H1 (cell line): ENCODE results near the gene TAMALIN. TPM values are rescaled to one million over a fixed set of nuclear protein-coding genes. Genes with fewer than 3 reads are reported as not detected.

Source experiments
- CTCF ChIA-PET: fragments of 300-600 bp; sonication (Branson Sonifier 250); formaldehyde crosslinking; loops from one replicate; lab custom pipeline; 2021; ENCODE audit not compliant: partially characterized antibody; lab: Charles Lee
- POLR2A ChIA-PET: fragments of 300-600 bp; sonication (Branson Sonifier 250); formaldehyde crosslinking; loops from one replicate; lab custom pipeline; 2021; ENCODE audit warnings: inconsistent platforms; ENCODE audit not compliant: partially characterized antibody; lab: Charles Lee
- DNase-seq, 2 experiments: peaks; one replicate each; pipeline versions ENCODE4 v3.0.0 to v3.0.0-alpha.2; 2010 to 2022; ENCODE audit warnings: low spot score in 2 of 2, low read depth in 1 of 2, mixed read lengths in 1 of 2
- FAIRE-seq: peaks from 2 replicates; lab custom pipeline; 2011; peaks lifted over from hg19 to GRCh38; lab: Jason Lieb, UNC
- H2AFZ ChIP-seq: 2 replicates; pipeline ENCODE4 v1.8.1; 2012; ENCODE audit warnings: low read length, inconsistent platforms
- H2AK5ac ChIP-seq: 2 replicates; pipeline ENCODE4 v1.6.1; 2013; ENCODE audit warnings: low read depth, low read length
- H2BK120ac ChIP-seq: replicated peaks from 2 replicates; pipeline ENCODE3; 2013; ENCODE audit warnings: low read depth, low read length, inconsistent platforms
- H2BK12ac ChIP-seq: 2 replicates; pipeline ENCODE4 v1.6.1; 2013; ENCODE audit warnings: low read depth, low read length
- H2BK15ac ChIP-seq: 2 replicates; pipeline ENCODE4 v1.6.1; 2013; ENCODE audit warnings: low read length
- H2BK20ac ChIP-seq: 2 replicates; pipeline ENCODE4 v1.6.1; 2013; ENCODE audit warnings: low read length
- H2BK5ac ChIP-seq: 2 replicates; pipeline ENCODE4 v1.6.1; 2013; ENCODE audit warnings: low read depth, low read length
- H3K14ac ChIP-seq: 2 replicates; pipeline ENCODE4 v1.6.1; 2013; ENCODE audit warnings: inconsistent platforms; ENCODE audit not compliant: insufficient read length
- H3K18ac ChIP-seq: 2 replicates; pipeline ENCODE4 v1.6.1; 2013; ENCODE audit warnings: low read length; ENCODE audit errors: extremely low read depth
- H3K23ac ChIP-seq: 2 replicates; pipeline ENCODE4 v1.6.1; 2013; ENCODE audit warnings: inconsistent platforms; ENCODE audit not compliant: insufficient read length
- H3K23me2 ChIP-seq: 2 replicates; pipeline ENCODE4 v1.6.1; 2013; ENCODE audit warnings: low read depth, low read length
- H3K27ac ChIP-seq: 2 replicates; pipeline ENCODE4 v1.6.1; 2011; ENCODE audit warnings: low read depth, low read length, inconsistent platforms
- H3K27me3 ChIP-seq, 4 experiments: replicated peaks in 1 of 4; 1 replicate in 1 of 4; 2 replicates in 3 of 4; pipeline versions ENCODE4 v1.6.1 to v1.8.1; 2011 to 2013; ENCODE audit warnings: low read length in 3 of 4, mild to moderate bottlenecking in 3 of 4, inconsistent platforms in 2 of 4, mixed read lengths in 2 of 4, moderate library complexity in 1 of 4; ENCODE audit not compliant: control insufficient read depth in 3 of 4, insufficient read depth in 3 of 4; ENCODE audit errors: extremely low read depth in 1 of 4
- H3K36me3 ChIP-seq, 4 experiments: 2 replicates each; pipeline versions ENCODE4 v1.6.1 to v1.8.1; 2011 to 2013; ENCODE audit warnings: mild to moderate bottlenecking in 4 of 4, low read length in 3 of 4, moderate library complexity in 2 of 4, control low read depth in 1 of 4, inconsistent platforms in 1 of 4; ENCODE audit not compliant: insufficient read depth in 4 of 4, control insufficient read depth in 2 of 4
- H3K4ac ChIP-seq: replicated peaks from 2 replicates; pipeline ENCODE3; 2013; ENCODE audit warnings: low read length, low read depth, mixed read lengths, inconsistent platforms; ENCODE audit not compliant: insufficient read length
- H3K4me1 ChIP-seq, 4 experiments: replicated peaks in 1 of 4; 1 replicate in 1 of 4; 2 replicates in 3 of 4; pipeline versions ENCODE4 v1.6.1 to v1.8.1; 2011 to 2013; ENCODE audit warnings: low read length in 3 of 4, inconsistent platforms in 2 of 4, mixed read lengths in 1 of 4; ENCODE audit not compliant: insufficient read depth in 4 of 4, control insufficient read depth in 3 of 4
- H3K4me2 ChIP-seq, 2 experiments: 2 replicates each; pipeline versions ENCODE4 v1.6.1 to v1.8.1; 2011 to 2013; ENCODE audit warnings: low read depth in 2 of 2, low read length in 2 of 2, control low read depth in 1 of 2, inconsistent platforms in 1 of 2, mild to moderate bottlenecking in 1 of 2; ENCODE audit not compliant: insufficient read depth in 1 of 2
- H3K4me3 ChIP-seq, 4 experiments: fragments of 200-600, 300-600 bp in 1 of 4; sonication (generic), shearing (Covaris generic), sonication (Bioruptor Twin) in 1 of 4; 2 replicates each; pipeline versions ENCODE4 v1.5.1 to v1.8.1; 2011 to 2016; ENCODE audit warnings: low read length in 4 of 4, low read depth in 3 of 4, control low read depth in 2 of 4, inconsistent platforms in 2 of 4, mild to moderate bottlenecking in 2 of 4, mixed read lengths in 1 of 4, moderate library complexity in 1 of 4; ENCODE audit not compliant: insufficient read depth in 2 of 4; ENCODE audit errors: extremely low read depth in 1 of 4
- H3K56ac ChIP-seq: replicated peaks from 2 replicates; pipeline ENCODE3; 2013; ENCODE audit warnings: low read depth, mild to moderate bottlenecking, mixed read lengths, low read length, inconsistent platforms; ENCODE audit not compliant: insufficient read length
- H3K79me1 ChIP-seq: 2 replicates; pipeline ENCODE4 v1.6.1; 2013; ENCODE audit warnings: low read depth, low read length, control low read depth
- H3K79me2 ChIP-seq, 2 experiments: 2 replicates each; pipeline versions ENCODE4 v1.6.1 to v1.8.1; 2012 to 2013; ENCODE audit warnings: low read length in 2 of 2, mild to moderate bottlenecking in 2 of 2, inconsistent platforms in 1 of 2; ENCODE audit not compliant: insufficient read depth in 2 of 2, control insufficient read depth in 1 of 2
- H3K9ac ChIP-seq, 4 experiments: replicated peaks in 1 of 4; 1 replicate in 1 of 4; 2 replicates in 3 of 4; pipeline versions ENCODE4 v1.6.1 to v1.8.1; 2011 to 2013; ENCODE audit warnings: low read depth in 3 of 4, low read length in 3 of 4, control low read depth in 2 of 4, mild to moderate bottlenecking in 2 of 4, moderate library complexity in 2 of 4, inconsistent platforms in 1 of 4; ENCODE audit errors: extremely low read depth in 1 of 4
- H3K9me3 ChIP-seq, 2 experiments: 2 replicates each; pipeline versions ENCODE4 v1.6.1 to v1.8.1; 2012 to 2013; ENCODE audit warnings: mild to moderate bottlenecking in 2 of 2, moderate library complexity in 2 of 2, control low read depth in 1 of 2, inconsistent platforms in 1 of 2, low read depth in 1 of 2, low read length in 1 of 2, mixed read lengths in 1 of 2; ENCODE audit not compliant: insufficient read depth in 2 of 2
- H4K20me1 ChIP-seq, 2 experiments: replicated peaks in 1 of 2; 2 replicates each; pipeline versions ENCODE3 to v1.8.1; 2011 to 2013; ENCODE audit warnings: inconsistent platforms in 2 of 2, low read length in 2 of 2, mild to moderate bottlenecking in 1 of 2; ENCODE audit not compliant: insufficient read depth in 2 of 2, control insufficient read depth in 1 of 2
- H4K5ac ChIP-seq: 2 replicates; pipeline ENCODE4 v1.6.1; 2013; ENCODE audit warnings: low read length, low read depth, mixed read lengths, inconsistent platforms; ENCODE audit not compliant: insufficient read length
- H4K8ac ChIP-seq: 2 replicates; pipeline ENCODE4 v1.8.0; 2013; ENCODE audit warnings: mild to moderate bottlenecking, moderate library complexity, low read length, inconsistent platforms; ENCODE audit not compliant: insufficient read depth; ENCODE audit errors: extremely low read depth
- H4K91ac ChIP-seq: replicated peaks from 2 replicates; pipeline ENCODE3; 2013; ENCODE audit warnings: low read length, mixed read lengths, inconsistent platforms; ENCODE audit not compliant: insufficient read length
- JUN ChIP-seq: IDR thresholded peaks from 2 replicates; pipeline ENCODE4 v1.6.1; 2011; ENCODE audit warnings: low read depth, mild to moderate bottlenecking, improper control_type of control experiment, low read length
- MAFK ChIP-seq: IDR thresholded peaks from 2 replicates; pipeline ENCODE4 v1.6.1; 2012; ENCODE audit warnings: low read depth, mild to moderate bottlenecking, improper control_type of control experiment, low read length
- RAD21 ChIP-seq, 2 experiments: IDR thresholded peaks in 1 of 2; conservative IDR thresholded peaks in 1 of 2; 2 replicates each; pipeline ENCODE4 v1.6.1; 2011; ENCODE audit warnings: low read depth in 2 of 2, low read length in 2 of 2, improper control_type of control experiment in 1 of 2, inconsistent platforms in 1 of 2, mild to moderate bottlenecking in 1 of 2, moderate library complexity in 1 of 2
- SIN3A ChIP-seq, 2 experiments: IDR thresholded peaks in 1 of 2; conservative IDR thresholded peaks in 1 of 2; 2 replicates each; pipeline ENCODE4 v1.6.1; 2011 to 2012; ENCODE audit warnings: low read length in 2 of 2, improper control_type of control experiment in 1 of 2, low read depth in 1 of 2, mild to moderate bottlenecking in 1 of 2
- TCF12 ChIP-seq: IDR thresholded peaks from 2 replicates; pipeline ENCODE4 v1.6.1; 2011; ENCODE audit warnings: low read depth, mild to moderate bottlenecking, low read length
- WGBS, 2 experiments: shearing (Covaris generic) in 1 of 2; methylation state at CpG; one replicate each; pipeline versions ENCODE4 v1.1.6 to v1.1.7; 2013 to 2015; ENCODE audit warnings: low lambda C conversion rate in 2 of 2, mixed read lengths in 2 of 2, inconsistent platforms in 1 of 2, low coverage in 1 of 2, missing lambda C conversion rate in 1 of 2; ENCODE audit not compliant: insufficient replicate concordance in 2 of 2, insufficient coverage in 1 of 2, insufficient read length in 1 of 2; ENCODE audit errors: extremely low coverage in 1 of 2, missing lambda C conversion rate in 1 of 2; 5-methylcytosine and 5-hydroxymethylcytosine counted together
- polyA plus RNA-seq, 7 experiments: library from polyadenylated mRNA; depleted of rRNA in 3 of 7; stranded (reverse) in 5 of 7; unstranded in 2 of 7; fragments of >200 nt in 5 of 7; fragments of 200-250 nt in 2 of 7; gene quantifications; 1 replicate in 5 of 7; 2 replicates in 1 of 7; 4 replicates in 1 of 7; pipeline versions ENCODE4 v1.2.1 to v1.2.3, GENCODE V29; 2011 to 2013; ENCODE audit warnings: missing spikeins in 2 of 7, mixed read lengths in 2 of 7
- total RNA-seq: library from RNA; stranded (reverse); fragmentation: NEBNext Ultra II Directional; extraction: Animal tissue kit (Norgen Biotek cat#: 25700); gene quantifications from 2 replicates; pipeline ENCODE4 v1.2.1, GENCODE V29; 2021
- TF ChIP-seq, protein P1 (sequence below): IDR thresholded peaks from 2 replicates; pipeline ENCODE4 v1.6.1; 2011; ENCODE audit warnings: low read length, improper control_type of control experiment

TAMALIN gene
- total and polyA plus RNA-seq, 2 of the 8 experiments (the other 6 are each of a cell fraction or from before 2014, with no cell fraction given): 2.6 to 4.9 TPM

DNA sequence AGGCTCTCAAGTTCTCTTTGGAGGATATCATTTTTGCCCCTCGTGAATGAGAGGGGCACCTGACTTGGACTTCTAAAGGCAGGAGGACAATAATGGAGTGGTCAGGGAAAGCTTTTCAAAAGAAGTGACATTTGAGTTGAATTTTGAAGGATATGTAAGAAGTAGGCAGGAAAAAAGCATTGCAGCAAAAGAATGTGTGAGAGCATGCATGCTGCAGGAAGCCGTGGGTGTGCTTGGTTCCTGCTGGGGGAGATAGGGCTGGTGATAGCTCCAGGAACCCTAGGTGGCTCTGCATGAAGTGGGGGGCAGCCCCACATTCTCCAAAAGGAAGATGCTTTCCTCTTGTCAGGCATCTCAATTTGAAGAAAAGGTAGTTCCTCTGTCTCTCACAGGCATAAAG is 32.1 kb upstream of the TAMALIN start:
- Histone ChIP-seq H2AK5ac (no peak overlapping the region), H3K56ac (no peak overlapping the region), H2BK15ac (no peak overlapping the region), H3K23me2 (no peaks in the 10 kb centered on the region), H3K9me3 (no peaks in the 10 kb centered on the region), H4K91ac (no peak overlapping the region), H3K27me3 (no peaks in the 10 kb centered on the region), H3K27ac (no peak overlapping the region), H3K4me2 (peak overlapping the region in 1 of 2 experiments; percentile 23; a peak in 1 of 4 replicates), H3K79me1 (peaks cover 6% of the 10 kb centered on the region; the same call in 1 of the 2 replicates), H3K4ac (no peak overlapping the region), H3K4me1 (peaks cover 3 to 10% (median 6%) of the 10 kb centered on the region in 4 experiments; a peak in 5 of 7 replicates), H3K14ac (no peak overlapping the region), H2BK5ac (no peak overlapping the region), H4K20me1 (peaks cover 7 to 18% of the 10 kb centered on the region in 2 experiments), H2BK12ac (no peak overlapping the region), H4K8ac (no peak overlapping the region), H4K5ac (no peak overlapping the region), H3K9ac (no peak overlapping the region), H3K79me2 (peaks cover 0 to 11% of the 10 kb centered on the region in 2 experiments; a peak in 1 of 4 replicates), H3K18ac (no peak overlapping the region), H3K36me3 (peaks cover 2 to 17% (median 9%) of the 10 kb centered on the region in 4 experiments; a peak in 7 of 8 replicates), H2AFZ (no peak overlapping the region), H3K4me3 (no peak overlapping the region), H3K23ac (no peak overlapping the region), H2BK120ac (no peak overlapping the region), H2BK20ac (no peak overlapping the region)
- ChIA-PET POLR2A (interaction anchor here (0.7 to 1.4 kb wide), 3 partner anchors 9 to 23 kb away, joined by 3 to 4 read pairs (median 3); no protein-coding TSS in a partner anchor), CTCF (interaction anchor here (0.6 to 4.0 kb wide), 16 partner anchors 12 to 108 kb away, joined by 3 to 18 read pairs (median 4); no protein-coding TSS in a partner anchor)
- FAIRE-seq: no peak
- WGBS, 2 experiments: 69% methylated on average over 2 of the region's 2 CpGs; no CpG with 5 or more reads in 1 of the 2 experiments
- no peak for DNase-seq
- no peak for TF ChIP-seq SIN3A (conservative IDR thresholded peaks at IDR 0.05 in 1 of 2, IDR thresholded peaks at IDR 0.05 in 1 of 2; ENCODE audit: low read depth in 1 of 2, low read length in 2 of 2)
- no peak for TF ChIP-seq TCF12
- TF ChIP-seq, protein P1, sequence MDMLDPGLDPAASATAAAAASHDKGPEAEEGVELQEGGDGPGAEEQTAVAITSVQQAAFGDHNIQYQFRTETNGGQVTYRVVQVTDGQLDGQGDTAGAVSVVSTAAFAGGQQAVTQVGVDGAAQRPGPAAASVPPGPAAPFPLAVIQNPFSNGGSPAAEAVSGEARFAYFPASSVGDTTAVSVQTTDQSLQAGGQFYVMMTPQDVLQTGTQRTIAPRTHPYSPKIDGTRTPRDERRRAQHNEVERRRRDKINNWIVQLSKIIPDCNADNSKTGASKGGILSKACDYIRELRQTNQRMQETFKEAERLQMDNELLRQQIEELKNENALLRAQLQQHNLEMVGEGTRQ: no peak
- TF ChIP-seq JUN: no peak
- no peak for TF ChIP-seq RAD21 (IDR thresholded peaks at IDR 0.05 in 1 of 2, conservative IDR thresholded peaks at IDR 0.05 in 1 of 2; ENCODE audit: low read depth in 2 of 2, low read length in 2 of 2)
- no peak for TF ChIP-seq MAFK
